GM12872 (cell line): ENCODE measurements around the gene IQCC.
A peak's percentile ranks its signal among the peaks of the same experiment; 100 is the strongest.

Source experiments
- TF ChIP-seq, protein P1 (sequence below): IDR thresholded peaks from 3 replicates; pipeline ENCODE4 v1.5.1; 2011; ENCODE audit warnings: low read depth, mild to moderate bottlenecking, low read length, moderate library complexity; ENCODE audit not compliant: insufficient read depth

Gene IQCC

DNA sequence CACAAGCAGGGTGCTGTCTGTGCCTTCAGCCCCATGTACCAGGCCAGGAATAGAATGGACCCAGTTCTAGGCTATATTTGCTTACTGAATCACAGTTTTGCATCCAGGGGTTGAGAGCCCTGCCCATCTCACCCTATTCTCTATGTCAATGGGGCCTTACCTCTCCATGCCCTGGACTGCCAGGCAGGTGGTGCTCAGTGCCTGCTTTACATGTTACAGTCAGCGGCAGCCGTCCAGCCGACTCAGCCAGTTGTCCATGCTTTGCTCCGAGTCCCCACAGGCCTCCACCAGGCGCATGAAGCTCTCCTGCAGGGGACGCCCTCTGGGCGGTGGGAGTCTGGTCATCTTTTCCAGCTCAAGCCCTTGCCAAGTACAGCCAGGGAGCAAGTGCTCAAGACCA, 29.3 kb downstream of the IQCC start:
- TF ChIP-seq, protein P1, sequence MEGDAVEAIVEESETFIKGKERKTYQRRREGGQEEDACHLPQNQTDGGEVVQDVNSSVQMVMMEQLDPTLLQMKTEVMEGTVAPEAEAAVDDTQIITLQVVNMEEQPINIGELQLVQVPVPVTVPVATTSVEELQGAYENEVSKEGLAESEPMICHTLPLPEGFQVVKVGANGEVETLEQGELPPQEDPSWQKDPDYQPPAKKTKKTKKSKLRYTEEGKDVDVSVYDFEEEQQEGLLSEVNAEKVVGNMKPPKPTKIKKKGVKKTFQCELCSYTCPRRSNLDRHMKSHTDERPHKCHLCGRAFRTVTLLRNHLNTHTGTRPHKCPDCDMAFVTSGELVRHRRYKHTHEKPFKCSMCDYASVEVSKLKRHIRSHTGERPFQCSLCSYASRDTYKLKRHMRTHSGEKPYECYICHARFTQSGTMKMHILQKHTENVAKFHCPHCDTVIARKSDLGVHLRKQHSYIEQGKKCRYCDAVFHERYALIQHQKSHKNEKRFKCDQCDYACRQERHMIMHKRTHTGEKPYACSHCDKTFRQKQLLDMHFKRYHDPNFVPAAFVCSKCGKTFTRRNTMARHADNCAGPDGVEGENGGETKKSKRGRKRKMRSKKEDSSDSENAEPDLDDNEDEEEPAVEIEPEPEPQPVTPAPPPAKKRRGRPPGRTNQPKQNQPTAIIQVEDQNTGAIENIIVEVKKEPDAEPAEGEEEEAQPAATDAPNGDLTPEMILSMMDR = no peak

DNA sequence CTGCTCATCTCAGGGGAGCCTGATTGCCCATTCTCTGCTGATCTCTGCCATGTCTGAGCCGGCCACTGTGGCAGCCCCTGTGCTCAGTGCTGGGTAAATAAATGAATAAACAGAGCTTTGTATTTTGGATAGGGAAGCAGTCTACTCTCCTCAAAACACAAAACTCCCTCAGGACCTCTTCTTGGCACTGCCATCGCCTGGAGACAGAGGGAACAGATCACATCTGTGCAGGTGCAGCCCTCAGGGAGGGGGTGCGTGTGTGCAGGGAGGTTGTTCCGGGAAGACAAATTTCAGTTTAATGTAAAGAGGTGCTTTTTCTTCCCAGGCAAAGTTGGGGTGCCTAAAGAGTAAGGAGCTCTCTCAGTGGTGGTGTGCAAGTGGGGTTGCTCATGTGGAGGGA, 33.9 kb downstream of the IQCC start:
- TF ChIP-seq, protein P1 = no peak

- TF ChIP-seq, protein P1 = no peak
Measured at GRCh38 chr1:32239790-32240139, 34.3 kb downstream of the IQCC start.

DNA sequence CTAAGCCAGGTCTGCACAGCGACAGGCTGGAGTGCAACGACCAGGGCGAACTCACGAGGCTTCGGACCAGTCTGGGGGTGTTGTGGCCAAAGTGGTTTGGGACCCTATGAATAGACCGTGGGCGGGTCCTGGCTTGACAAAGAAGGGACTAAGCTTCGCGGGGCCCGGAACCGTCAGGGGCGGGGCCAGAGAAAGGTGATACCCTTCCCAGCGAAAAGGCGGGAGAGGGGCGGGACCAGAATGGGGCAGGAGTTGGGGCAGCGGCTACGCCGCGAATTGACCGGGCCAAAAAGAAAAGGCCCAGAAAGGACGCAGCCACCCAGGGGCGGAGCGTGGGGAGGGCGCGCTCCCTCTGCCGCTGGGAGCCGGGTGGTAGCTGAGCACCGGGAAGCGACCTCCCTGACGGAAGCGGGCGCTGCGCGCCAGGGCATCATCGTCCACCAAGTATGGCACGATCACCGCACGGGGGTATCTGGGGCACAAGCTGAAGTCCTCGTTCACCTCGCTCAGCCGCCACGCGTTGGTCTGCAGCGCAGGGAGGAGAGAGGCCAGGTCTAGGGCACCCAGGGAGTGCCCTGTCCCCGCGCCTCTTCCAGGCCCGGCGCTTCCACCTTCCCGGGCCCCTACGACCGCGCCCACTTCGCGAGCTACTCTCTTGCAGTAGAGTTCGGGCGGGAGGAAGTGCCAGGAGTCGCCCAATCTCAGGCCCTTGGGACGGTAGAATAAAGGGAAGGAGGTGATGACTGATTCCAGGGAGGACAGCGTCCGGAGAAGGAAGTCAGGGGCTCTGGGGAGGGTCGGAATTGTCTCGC, 34.9 kb downstream of the IQCC start:
- TF ChIP-seq, protein P1 = peak; percentile 47

DNA sequence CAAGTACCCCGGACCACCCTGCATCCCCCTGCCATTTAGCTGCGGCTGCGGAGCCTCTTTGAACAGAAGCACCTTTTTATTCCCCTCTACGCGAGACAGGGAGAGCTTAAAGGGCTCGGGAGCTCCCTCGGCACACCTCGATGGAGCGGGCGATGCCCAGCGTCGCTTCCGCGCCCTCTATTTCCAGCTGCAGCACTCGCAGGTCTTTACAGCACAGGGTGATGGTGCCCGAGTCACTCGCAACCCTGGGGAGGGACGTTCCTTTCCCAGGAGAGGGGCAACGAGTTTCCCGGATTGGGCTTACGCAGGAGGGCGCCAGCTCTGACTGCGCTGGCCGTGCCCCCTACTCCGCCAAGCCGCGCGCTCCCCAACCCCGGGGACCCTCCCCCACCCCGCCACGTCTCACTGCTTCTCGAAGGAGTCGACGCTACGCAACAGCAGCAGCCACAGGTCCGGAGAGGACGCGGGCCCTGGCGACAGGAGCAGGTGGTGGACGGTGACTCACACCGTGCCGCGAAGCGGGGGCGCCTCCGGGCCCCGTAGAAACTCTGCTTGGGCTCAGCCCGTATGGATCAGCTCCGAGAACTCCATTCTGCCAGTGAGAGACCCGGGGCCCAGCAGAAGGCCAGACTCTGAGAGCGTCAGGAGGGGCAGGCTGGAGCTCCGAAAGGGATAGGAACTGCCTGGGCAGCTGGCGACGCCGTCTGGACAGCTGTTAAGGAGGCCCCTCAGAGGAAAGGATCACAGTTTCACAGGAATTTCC, 35.7 kb downstream of the IQCC start:
- TF ChIP-seq, protein P1 = peak; percentile 29; the same call in 1 of the 3 replicates

DNA sequence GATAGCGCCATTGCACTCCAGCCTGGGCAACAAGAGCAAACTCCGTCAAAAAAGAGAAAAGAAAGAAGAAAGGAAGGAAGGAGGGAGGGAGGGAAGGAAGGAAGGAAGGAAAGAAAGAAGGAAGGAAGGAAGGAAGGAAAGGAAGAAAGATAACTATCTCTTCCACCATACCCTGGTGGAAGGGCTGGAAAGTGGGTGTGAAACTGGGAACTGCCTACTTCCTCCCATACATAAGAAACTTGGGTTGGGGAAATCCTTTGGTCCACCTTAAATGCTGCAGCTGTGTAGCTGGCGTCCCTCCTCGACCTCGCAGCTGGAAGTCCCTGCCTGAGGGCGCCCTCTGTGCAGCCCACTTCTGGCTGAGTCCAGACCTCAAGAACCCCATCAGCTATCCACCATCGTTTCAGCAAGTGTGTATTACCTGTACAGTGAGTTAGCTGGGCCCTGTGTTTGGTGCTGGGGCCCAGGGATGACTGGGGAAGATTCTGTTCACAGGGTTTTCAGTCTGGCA, 36.9 kb downstream of the IQCC start:
- TF ChIP-seq, protein P1 = no peak

GRCh38 chr1:32246888-32247273, 41.4 kb downstream of the IQCC start, which contains the start of gene FAM167B:
TSS of gene FAM167B (plus strand) at chr1:32247222. CDS start at chr1:32247422, 200 bp downstream.
- TF ChIP-seq, protein P1 = no peak
